HEK293 (cell line): ENCODE measurements around the gene EIF2A.

ENCODE experiments used
- CTCF ChIA-PET: fragments of 350-600 bp; formaldehyde crosslinking; extraction: SDS; loops from one replicate; lab custom pipeline; 2021; ENCODE audit warnings: antibody characterized with exemption; lab: Yijun Ruan, JAX
- POLR2A ChIA-PET: fragments of 300-600 bp; formaldehyde crosslinking; extraction: SDS; loops from one replicate; lab custom pipeline; 2020; ENCODE audit warnings: antibody characterized with exemption, inconsistent platforms; lab: Yijun Ruan, JAX
- H3K27ac ChIP-seq: fragments of 200-500 bp; sonication (Bioruptor generic); 2 replicates; pipeline ENCODE4 v1.5.1; 2014; ENCODE audit warnings: low read depth, low read length, control low read depth, inconsistent platforms; ENCODE audit errors: extremely low read depth
- H3K36me3 ChIP-seq, 2 experiments: fragments of 200-500 bp in 1 of 2; sonication (Bioruptor generic) in 1 of 2; 1 replicate in 1 of 2; 2 replicates in 1 of 2; pipeline ENCODE4 v1.5.1; 2014 to 2017; ENCODE audit warnings: inconsistent platforms in 2 of 2, low read length in 2 of 2; ENCODE audit not compliant: control insufficient read depth in 2 of 2, insufficient read depth in 1 of 2
- H3K4me1 ChIP-seq: fragments of 200-500 bp; sonication (Bioruptor generic); 2 replicates; pipeline ENCODE4 v1.5.1; 2014; ENCODE audit warnings: mild to moderate bottlenecking, low read length, inconsistent platforms; ENCODE audit not compliant: control insufficient read depth, insufficient read depth
- H3K4me3 ChIP-seq: 2 replicates; pipeline ENCODE4 v1.5.1; 2011; ENCODE audit warnings: low read depth, mild to moderate bottlenecking, control low read depth, low read length, moderate library complexity
- H3K9me3 ChIP-seq: fragments of 200-500 bp; sonication (Bioruptor generic); 2 replicates; pipeline ENCODE4 v1.5.1; 2014; ENCODE audit warnings: low read depth, low read length, inconsistent platforms; ENCODE audit not compliant: control insufficient read depth, insufficient read depth
- BCL11A ChIP-seq: fragments of 450-650 bp; formaldehyde crosslinking; IDR thresholded peaks from 2 replicates; pipeline ENCODE4 v1.5.1; 2016; ENCODE audit warnings: low read depth, missing biosample characterization, missing genetic modification characterization
- EGR2 ChIP-seq: fragments of 450-650 bp; formaldehyde crosslinking; IDR thresholded peaks from 2 replicates; pipeline ENCODE4 v1.5.1; 2016; ENCODE audit warnings: low read depth, missing biosample characterization, missing genetic modification characterization
- KLF7 ChIP-seq: fragments of 450-650 bp; formaldehyde crosslinking; IDR thresholded peaks from 2 replicates; pipeline ENCODE4 v1.5.1; 2016; ENCODE audit warnings: missing biosample characterization, missing genetic modification characterization, borderline replicate concordance
- SCRT1 ChIP-seq: fragments of 450-650 bp; formaldehyde crosslinking; IDR thresholded peaks from 2 replicates; pipeline ENCODE4 v1.5.1; 2016; ENCODE audit warnings: missing biosample characterization, missing genetic modification characterization, borderline replicate concordance
- SETDB1 ChIP-seq: IDR thresholded peaks from one replicate; pipeline ENCODE4 v1.6.1; 2017; ENCODE audit warnings: mild to moderate bottlenecking, low read length, moderate library complexity, mixed read lengths; ENCODE audit not compliant: insufficient read length
- ZBTB17 ChIP-seq: fragments of 450-650 bp; formaldehyde crosslinking; IDR thresholded peaks from 2 replicates; pipeline ENCODE4 v1.5.1; 2016; ENCODE audit warnings: missing biosample characterization, missing genetic modification characterization
- ZBTB8A ChIP-seq: fragments of 450-650 bp; formaldehyde crosslinking; IDR thresholded peaks from 2 replicates; pipeline ENCODE4 v1.5.1; 2016; ENCODE audit warnings: missing biosample characterization, missing genetic modification characterization
- ZFP3 ChIP-seq: fragments of 450-650 bp; formaldehyde crosslinking; IDR thresholded peaks from 2 replicates; pipeline ENCODE4 v1.5.1; 2016; ENCODE audit warnings: low read depth, missing biosample characterization, missing genetic modification characterization
- ZFP69B ChIP-seq: fragments of 450-650 bp; formaldehyde crosslinking; IDR thresholded peaks from 2 replicates; pipeline ENCODE4 v1.5.1; 2016; ENCODE audit warnings: missing biosample characterization, missing genetic modification characterization
- ZNF114 ChIP-seq: fragments of 450-650 bp; formaldehyde crosslinking; IDR thresholded peaks from 2 replicates; pipeline ENCODE4 v1.5.0; 2017; ENCODE audit warnings: missing biosample characterization, missing genetic modification characterization
- ZNF155 ChIP-seq: fragments of 450-650 bp; formaldehyde crosslinking; IDR thresholded peaks from 2 replicates; pipeline ENCODE4 v1.5.1; 2016; ENCODE audit warnings: missing biosample characterization, missing genetic modification characterization
- ZNF175 ChIP-seq: fragments of 450-650 bp; formaldehyde crosslinking; IDR thresholded peaks from 2 replicates; pipeline ENCODE4 v1.5.1; 2016; ENCODE audit warnings: missing biosample characterization, missing genetic modification characterization
- ZNF2 ChIP-seq: fragments of 450-650 bp; formaldehyde crosslinking; IDR thresholded peaks from 2 replicates; pipeline ENCODE4 v1.5.1; 2016; ENCODE audit warnings: missing biosample characterization, missing genetic modification characterization
- ZNF37A ChIP-seq: fragments of 450-650 bp; IDR thresholded peaks from 2 replicates; pipeline ENCODE4 v1.5.1; 2018; ENCODE audit warnings: missing biosample characterization, missing genetic modification characterization
- ZNF548 ChIP-seq: fragments of 450-650 bp; formaldehyde crosslinking; IDR thresholded peaks from 2 replicates; pipeline ENCODE4 v1.5.1; 2016; ENCODE audit warnings: missing biosample characterization, missing genetic modification characterization
- ZNF585B ChIP-seq: fragments of 450-650 bp; formaldehyde crosslinking; IDR thresholded peaks from 2 replicates; pipeline ENCODE4 v1.5.1; 2016; ENCODE audit warnings: missing biosample characterization, missing genetic modification characterization
- ZNF621 ChIP-seq: fragments of 450-650 bp; formaldehyde crosslinking; IDR thresholded peaks from 2 replicates; pipeline ENCODE4 v1.5.1; 2017; ENCODE audit warnings: missing biosample characterization, missing genetic modification characterization
- ZNF664 ChIP-seq: fragments of 450-650 bp; formaldehyde crosslinking; IDR thresholded peaks from 2 replicates; pipeline ENCODE4 v1.5.1; 2016; ENCODE audit warnings: missing biosample characterization, missing genetic modification characterization
- ZNF677 ChIP-seq: fragments of 450-650 bp; IDR thresholded peaks from 2 replicates; pipeline ENCODE4 v1.5.0; 2018; ENCODE audit warnings: missing biosample characterization, mild to moderate bottlenecking, missing genetic modification characterization, moderate library complexity
- ZNF701 ChIP-seq: fragments of 450-650 bp; formaldehyde crosslinking; IDR thresholded peaks from 2 replicates; pipeline ENCODE4 v1.5.1; 2016; ENCODE audit warnings: missing biosample characterization, missing genetic modification characterization
- ZNF768 ChIP-seq: fragments of 450-650 bp; formaldehyde crosslinking; IDR thresholded peaks from 2 replicates; pipeline ENCODE4 v1.5.1; 2018; ENCODE audit warnings: missing biosample characterization, mild to moderate bottlenecking, missing genetic modification characterization
- ZNF843 ChIP-seq: fragments of 450-650 bp; formaldehyde crosslinking; IDR thresholded peaks from 2 replicates; pipeline ENCODE4 v1.5.1; 2016; ENCODE audit warnings: missing biosample characterization, missing genetic modification characterization
- TF ChIP-seq, protein P1 (sequence below): fragments of 450-650 bp; formaldehyde crosslinking; IDR thresholded peaks from 2 replicates; pipeline ENCODE4 v1.5.1; 2017; ENCODE audit warnings: missing biosample characterization, mild to moderate bottlenecking, missing genetic modification characterization, moderate library complexity
- TF ChIP-seq, protein P2 (sequence below): fragments of 450-650 bp; formaldehyde crosslinking; IDR thresholded peaks from 2 replicates; pipeline ENCODE4 v1.5.1; 2016; ENCODE audit warnings: missing biosample characterization, missing genetic modification characterization
- TF ChIP-seq, protein P3 (sequence below): fragments of 450-650 bp; formaldehyde crosslinking; IDR thresholded peaks from 2 replicates; pipeline ENCODE4 v1.5.1; 2016; ENCODE audit warnings: missing biosample characterization, missing genetic modification characterization
- TF ChIP-seq, protein P4 (sequence below): fragments of 450-650 bp; formaldehyde crosslinking; IDR thresholded peaks from 2 replicates; pipeline ENCODE4 v1.5.1; 2016; ENCODE audit warnings: missing biosample characterization, missing genetic modification characterization

The EIF2A gene

GRCh38 chr3:150503402-150504099, 43.0 kb upstream of the EIF2A start (continued):
- TF ChIP-seq, protein P1, sequence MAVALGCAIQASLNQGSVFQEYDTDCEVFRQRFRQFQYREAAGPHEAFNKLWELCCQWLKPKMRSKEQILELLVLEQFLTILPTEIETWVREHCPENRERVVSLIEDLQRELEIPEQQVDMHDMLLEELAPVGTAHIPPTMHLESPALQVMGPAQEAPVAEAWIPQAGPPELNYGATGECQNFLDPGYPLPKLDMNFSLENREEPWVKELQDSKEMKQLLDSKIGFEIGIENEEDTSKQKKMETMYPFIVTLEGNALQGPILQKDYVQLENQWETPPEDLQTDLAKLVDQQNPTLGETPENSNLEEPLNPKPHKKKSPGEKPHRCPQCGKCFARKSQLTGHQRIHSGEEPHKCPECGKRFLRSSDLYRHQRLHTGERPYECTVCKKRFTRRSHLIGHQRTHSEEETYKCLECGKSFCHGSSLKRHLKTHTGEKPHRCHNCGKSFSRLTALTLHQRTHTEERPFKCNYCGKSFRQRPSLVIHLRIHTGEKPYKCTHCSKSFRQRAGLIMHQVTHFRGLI (tag by site-specific recombination) = no peak
- TF ChIP-seq, all 188 proteins: peak for 0

- CTCF ChIA-PET = interaction anchor here (1.1 kb wide), 1 partner anchor 9 kb away, joined by 4 read pairs; no protein-coding TSS in a partner anchor
Observed at GRCh38 chr3:150504483-150504882, 42.1 kb upstream of the EIF2A start.

DNA sequence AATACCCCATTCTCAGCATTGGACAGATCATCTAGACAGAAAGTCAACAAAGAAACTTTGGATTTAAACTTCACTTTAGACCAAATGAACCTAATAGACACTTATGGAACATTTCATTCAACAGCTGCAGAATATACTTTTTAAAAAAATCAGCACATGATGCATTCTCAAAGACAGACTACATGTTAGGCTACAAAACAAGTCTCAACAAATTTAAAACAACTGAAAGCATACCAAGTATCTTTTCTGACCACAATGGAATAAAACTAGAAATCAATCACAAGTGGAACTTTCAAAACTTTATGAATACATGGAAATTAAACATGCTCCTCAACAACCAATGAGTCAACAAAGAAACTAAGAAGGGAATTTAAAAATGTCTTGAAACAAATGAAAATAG, 38.2 kb upstream of the EIF2A start:
- no peaks in the 10 kb centered on the region for H3K4me1 ChIP-seq
- TF ChIP-seq, protein P2, sequence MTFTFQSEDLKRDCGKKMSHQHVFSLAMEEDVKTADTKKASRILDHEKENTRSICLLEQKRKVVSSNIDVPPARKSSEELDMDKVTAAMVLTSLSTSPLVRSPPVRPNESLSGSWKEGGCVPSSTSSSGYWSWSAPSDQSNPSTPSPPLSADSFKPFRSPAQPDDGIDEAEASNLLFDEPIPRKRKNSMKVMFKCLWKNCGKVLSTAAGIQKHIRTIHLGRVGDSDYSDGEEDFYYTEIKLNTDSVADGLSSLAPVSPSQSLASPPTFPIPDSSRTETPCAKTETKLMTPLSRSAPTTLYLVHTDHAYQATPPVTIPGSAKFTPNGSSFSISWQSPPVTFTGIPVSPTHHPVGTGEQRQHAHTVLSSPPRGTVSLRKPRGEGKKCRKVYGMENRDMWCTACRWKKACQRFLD (tag by site-specific recombination) = no peak
- H3K27ac ChIP-seq = no peak overlapping the region
- POLR2A ChIA-PET = no interaction called here
- H3K4me3 ChIP-seq = no peak overlapping the region
- H3K36me3 ChIP-seq = no peaks in the 10 kb centered on the region
- H3K9me3 ChIP-seq = no peaks in the 10 kb centered on the region
- CTCF ChIA-PET = no interaction called here

More at GRCh38 chr3:150504483-150504882, 42.1 kb upstream of the EIF2A start:
- Histone ChIP-seq H3K27ac (no peak overlapping the region), H3K4me1 (no peaks in the 10 kb centered on the region), H3K4me3 (no peak overlapping the region), H3K36me3 (no peaks in the 10 kb centered on the region), H3K9me3 (no peaks in the 10 kb centered on the region)
- TF ChIP-seq EGR2 (tag by site-specific recombination) (no peak), ZNF585B (tag by site-specific recombination) (no peak), ZNF155 (tag by site-specific recombination) (no peak), ZNF701 (no peak), ZNF2 (tag by site-specific recombination) (no peak), SCRT1 (tag by site-specific recombination) (no peak), KLF7 (tag by site-specific recombination) (no peak), ZNF843 (tag by site-specific recombination) (no peak), ZBTB8A (tag by site-specific recombination) (no peak)
- POLR2A ChIA-PET = interaction anchor here (1.1 kb wide), 1 partner anchor 96 kb away, joined by 3 read pairs; the partner anchor contains the start of gene TSC22D2

DNA sequence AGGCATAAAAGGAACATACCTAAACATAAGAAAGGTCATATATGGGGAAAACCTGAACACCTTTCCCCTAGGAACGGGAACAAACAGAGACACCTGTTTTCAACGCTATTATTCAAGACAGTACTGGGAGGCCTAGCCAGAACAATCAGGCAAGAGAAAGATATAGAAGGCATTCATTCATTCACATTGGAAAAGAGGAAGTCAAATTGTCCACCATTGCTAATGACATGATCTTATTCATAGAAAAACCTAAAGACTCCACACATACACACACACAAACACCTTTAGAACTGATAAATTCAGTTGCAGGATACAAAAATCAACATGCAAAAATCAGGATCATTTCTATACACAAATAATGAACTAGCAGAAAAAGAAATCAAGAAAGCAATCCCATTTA, 36.8 kb upstream of the EIF2A start:
- CTCF ChIA-PET = interaction anchor here (0.6 kb wide), 1 partner anchor 187 kb away, joined by 3 read pairs; no protein-coding TSS in a partner anchor
- Histone ChIP-seq H3K27ac (no peak overlapping the region), H3K36me3 (no peaks in the 10 kb centered on the region), H3K9me3 (no peaks in the 10 kb centered on the region), H3K4me1 (no peaks in the 10 kb centered on the region), H3K4me3 (no peak overlapping the region)
- no peak for TF ChIP-seq SETDB1
- no peak for TF ChIP-seq ZNF37A
- no peak for TF ChIP-seq ZNF701
- TF ChIP-seq ZNF677 (tag by site-specific recombination) = no peak
- TF ChIP-seq BCL11A (tag by site-specific recombination) = no peak
- TF ChIP-seq, protein P3, sequence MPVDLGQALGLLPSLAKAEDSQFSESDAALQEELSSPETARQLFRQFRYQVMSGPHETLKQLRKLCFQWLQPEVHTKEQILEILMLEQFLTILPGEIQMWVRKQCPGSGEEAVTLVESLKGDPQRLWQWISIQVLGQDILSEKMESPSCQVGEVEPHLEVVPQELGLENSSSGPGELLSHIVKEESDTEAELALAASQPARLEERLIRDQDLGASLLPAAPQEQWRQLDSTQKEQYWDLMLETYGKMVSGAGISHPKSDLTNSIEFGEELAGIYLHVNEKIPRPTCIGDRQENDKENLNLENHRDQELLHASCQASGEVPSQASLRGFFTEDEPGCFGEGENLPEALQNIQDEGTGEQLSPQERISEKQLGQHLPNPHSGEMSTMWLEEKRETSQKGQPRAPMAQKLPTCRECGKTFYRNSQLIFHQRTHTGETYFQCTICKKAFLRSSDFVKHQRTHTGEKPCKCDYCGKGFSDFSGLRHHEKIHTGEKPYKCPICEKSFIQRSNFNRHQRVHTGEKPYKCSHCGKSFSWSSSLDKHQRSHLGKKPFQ (tag by site-specific recombination) = no peak
- TF ChIP-seq ZNF548 (tag by site-specific recombination) = no peak
- TF ChIP-seq ZBTB17 (tag by site-specific recombination) = no peak
- no peak for TF ChIP-seq ZNF768 (tag by site-specific recombination)
- TF ChIP-seq ZNF2 (tag by site-specific recombination) = no peak
- no peak for TF ChIP-seq ZFP69B (tag by site-specific recombination)
- no peak for TF ChIP-seq ZNF175
- TF ChIP-seq ZNF114 (tag by site-specific recombination) = no peak
- no peak for TF ChIP-seq ZNF664 (tag by site-specific recombination)
- no peak for TF ChIP-seq ZFP3 (tag by site-specific recombination)
- TF ChIP-seq, protein P4, sequence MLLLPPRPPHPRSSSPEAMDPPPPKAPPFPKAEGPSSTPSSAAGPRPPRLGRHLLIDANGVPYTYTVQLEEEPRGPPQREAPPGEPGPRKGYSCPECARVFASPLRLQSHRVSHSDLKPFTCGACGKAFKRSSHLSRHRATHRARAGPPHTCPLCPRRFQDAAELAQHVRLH (tag by site-specific recombination) = no peak
- TF ChIP-seq ZNF621 (tag by site-specific recombination) = no peak
- TF ChIP-seq, all 188 proteins: peak for 0
- POLR2A ChIA-PET = no interaction called here
